Activated T-cell treated with anti-CD3 and anti-CD28 coated beads, Interleukin-2, amount 50 U/mL, for 72 hours (primary cell): ENCODE results near the gene TM9SF2. TPM values are rescaled to one million over a fixed set of nuclear protein-coding genes. Genes with fewer than 3 reads are reported as not detected.

ENCODE experiments used
- ATAC-seq, 2 donors: fragments of 150-1000 bp; cut with Tn5 transposase; replicated peaks in 1 of 2; 2 replicates each; pipeline ENCODE4 v1.10.0; 2021; ENCODE audit warnings: moderate library complexity in 2 of 2, mild to moderate bottlenecking in 1 of 2
- DNase-seq, 2 donors: peaks; one replicate each; pipeline ENCODE4 v3.0.0; 2021 to 2022; ENCODE audit warnings: mixed read lengths in 1 of 2
- H3K27ac Mint-ChIP-seq: one replicate; pipeline ENCODE4 v1.8.0; 2022; ENCODE audit warnings: mild to moderate bottlenecking, moderate library complexity, mixed read lengths
- H3K27me3 Mint-ChIP-seq: one replicate; pipeline ENCODE4 v1.8.0; 2022; ENCODE audit warnings: low read depth, mixed read lengths
- H3K36me3 Mint-ChIP-seq, 2 donors: one replicate each; pipeline ENCODE4 v1.8.0; 2022; ENCODE audit warnings: mixed read lengths in 2 of 2, mild to moderate bottlenecking in 1 of 2; ENCODE audit not compliant: insufficient read depth in 2 of 2
- H3K4me1 Mint-ChIP-seq: one replicate; pipeline ENCODE4 v1.8.0; 2022; ENCODE audit warnings: low read depth, mixed read lengths
- H3K4me3 Mint-ChIP-seq, 2 donors: one replicate each; pipeline ENCODE4 v1.8.0; 2022; ENCODE audit warnings: mild to moderate bottlenecking in 2 of 2, mixed read lengths in 2 of 2, moderate library complexity in 2 of 2
- H3K9me3 Mint-ChIP-seq, 2 donors: one replicate each; pipeline ENCODE4 v1.8.0; 2022; ENCODE audit warnings: mixed read lengths in 2 of 2
- total RNA-seq, 2 donors: library from RNA; stranded (reverse); gene quantifications; one replicate each; pipeline ENCODE4 v1.2.3, GENCODE V29; 2022

Gene TM9SF2
- total RNA-seq, 2 donors from 2014 or later, result 56.8 to 77.2 TPM

GRCh38 chr13:99605420-99606323, 104.4 kb downstream of the TM9SF2 start:
- DNase-seq, result peak; percentile 62 to 67
- Mint-ChIP-seq H3K4me3 (peak overlapping the region; percentile 87 to 89), H3K27me3 (no peaks in the 10 kb centered on the region), H3K9me3 (no peaks in the 10 kb centered on the region), H3K36me3 (no peaks in the 10 kb centered on the region), H3K27ac (no peak overlapping the region), H3K4me1 (peaks cover 49% of the 10 kb centered on the region)
- ATAC-seq, result peak; percentile 71 to 77

DNA sequence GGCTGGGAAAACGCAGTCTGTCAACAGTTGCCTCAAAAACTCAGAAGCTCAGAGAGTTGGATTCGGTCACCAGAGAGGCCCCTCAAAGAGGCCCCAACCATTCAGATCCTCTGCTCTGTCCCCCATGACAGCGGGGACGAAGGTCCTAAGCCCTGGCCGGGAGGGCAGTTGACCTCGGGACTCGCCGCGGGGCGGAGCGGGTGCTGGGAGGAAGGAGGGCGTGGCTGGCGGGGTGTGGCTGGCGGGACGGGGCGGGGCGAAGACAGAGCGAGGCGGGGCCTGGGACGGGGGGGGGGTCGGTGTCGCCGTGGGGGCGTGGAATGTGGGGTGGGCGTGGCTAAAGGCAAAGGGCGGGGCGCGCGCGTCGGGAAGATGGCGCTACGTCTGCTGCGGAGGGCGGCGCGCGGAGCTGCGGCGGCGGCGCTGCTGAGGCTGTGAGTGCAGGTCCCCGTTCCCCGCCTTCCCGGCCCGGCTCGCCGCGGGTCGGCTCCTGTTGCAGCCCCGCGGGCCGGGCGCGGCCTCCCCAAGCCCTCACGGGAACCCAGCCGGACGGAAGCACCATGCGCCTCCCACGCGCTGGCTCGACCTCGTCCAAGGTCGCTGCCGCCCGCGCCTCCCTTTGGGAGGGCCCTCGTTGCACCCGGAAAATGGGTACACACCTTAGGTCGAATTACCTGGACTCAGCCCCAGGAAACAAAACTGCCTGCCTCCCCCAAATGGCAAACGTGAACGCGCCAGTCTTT, 105.2 kb downstream of the TM9SF2 start, which contains the start of gene CLYBL:
Gene CLYBL, plus strand, starts transcription at position 367 of the 743 bp plus-strand sequence.
- Mint-ChIP-seq H3K9me3 (no peaks in the 10 kb centered on the region), H3K4me3 (peak within 1 kb of the TSS; percentile 87 to 89), H3K27me3 (no peaks in the 10 kb centered on the region), H3K27ac (peak within 1 kb of the TSS; percentile 24), H3K4me1 (peaks cover 47% of the 10 kb centered on the region), H3K36me3 (no peaks in the 10 kb centered on the region)
- DNase-seq (peak; percentile 90 to 94), ATAC-seq (peak; percentile 90 to 91)

GRCh38 chr13:99608345-99608744, 107.1 kb downstream of the TM9SF2 start:
- no peak for ATAC-seq
- no peaks in the 10 kb centered on the region for H3K27me3 Mint-ChIP-seq
- no peaks in the 10 kb centered on the region for H3K36me3 Mint-ChIP-seq
- H3K27ac Mint-ChIP-seq, result no peak overlapping the region
- H3K9me3 Mint-ChIP-seq, result no peaks in the 10 kb centered on the region
- peak overlapping the region; percentile 3 to 31 for H3K4me3 Mint-ChIP-seq
- no peak for DNase-seq
- H3K4me1 Mint-ChIP-seq, result peaks cover 36% of the 10 kb centered on the region

- Mint-ChIP-seq H3K27me3 (no peaks in the 10 kb centered on the region), H3K4me3 (no peak overlapping the region), H3K36me3 (no peaks in the 10 kb centered on the region), H3K4me1 (peaks cover 42% of the 10 kb centered on the region), H3K9me3 (no peaks in the 10 kb centered on the region), H3K27ac (no peak overlapping the region)
- DNase-seq, result no peak
- ATAC-seq, result no peak
Measured at GRCh38 chr13:99610702-99611289, 109.5 kb downstream of the TM9SF2 start.

Other genes with a start within 250 kb of the TM9SF2 start
- 10 to 100 TPM; 12.4 to 17.3 TPM for gene GPR18, start 243.1 kb upstream of the TM9SF2 start, total RNA-seq
- gene GPR183, start 194.1 kb upstream of the TM9SF2 start, total RNA-seq, result 10 to 100 TPM; 32.8 to 57.5 TPM
- gene CLYBL, start 105.2 kb downstream of the TM9SF2 start, total RNA-seq, result 10 to 100 TPM; 12.7 to 16.6 TPM